GM12892 (cell line): Measurements from ENCODE around the gene PLG.

Experiments used
- POLR2A ChIP-seq: IDR thresholded peaks from 2 replicates; pipeline ENCODE4 v1.6.1; 2011; ENCODE audit warnings: low read depth, low read length, control low read depth
- POLR2AphosphoS5 ChIP-seq: IDR thresholded peaks from 2 replicates; pipeline ENCODE4 v1.6.1; 2011; ENCODE audit warnings: low read depth, low read length, control low read depth

- TF ChIP-seq POLR2A = no peak
- no peak for TF ChIP-seq POLR2AphosphoS5
Observed at GRCh38 chr6:160679402-160679769, 22.7 kb upstream of the PLG start.
